HCT116 (cell line): ENCODE results near the gene FHOD3. TPM values are rescaled to one million over a fixed set of nuclear protein-coding genes. Genes with fewer than 3 reads are reported as not detected.

Source experiments
- ATAC-seq: fragments of 200-7000 bp; cut with Tn5 transposase; 2 replicates; pipeline ENCODE4 v1.9.1; 2020; ENCODE audit warnings: mild to moderate bottlenecking, moderate library complexity
- BruUV-seq: library from RNA; stranded (reverse); fragments of 400-500 nt; replicated peaks from 2 replicates; lab custom pipeline; 2021; lab: Mats Ljungman, UMichigan
- CTCF ChIA-PET: fragments of 300-600 bp; sonication (Branson Sonifier 250); formaldehyde crosslinking; loops from one replicate; lab custom pipeline; 2021; ENCODE audit warnings: antibody characterized with exemption; lab: Charles Lee
- POLR2A ChIA-PET: fragments of 300-600, 350-600 bp; sonication (Branson Sonifier 250); formaldehyde crosslinking; loops from one replicate; lab custom pipeline; 2021; ENCODE audit warnings: antibody characterized with exemption; lab: Charles Lee
- RAD21 ChIA-PET, 2 experiments: fragments of 300-600 bp; sonication (Branson Sonifier 250); formaldehyde crosslinking; loops; one replicate each; lab custom pipeline; 2023; ENCODE audit warnings: low total read pairs in 2 of 2; ENCODE audit not compliant: uncharacterized antibody in 2 of 2, unreplicated experiment in 2 of 2, low non-redundant PET in 1 of 2; lab: Charles Lee
- DNase-seq: peaks from one replicate; pipeline ENCODE4 v3.0.0-alpha.2; 2010; ENCODE audit warnings: low read depth, low spot score
- H2AFZ ChIP-seq: fragments of 200-600 bp; shearing (Covaris generic), sonication (generic); 2 replicates; pipeline ENCODE4 v1.6.1; 2017; ENCODE audit warnings: low read depth, mixed run types, mixed read lengths, antibody characterized with exemption, low read length; ENCODE audit not compliant: poor library complexity, severe bottlenecking
- H3K27ac ChIP-seq: 2 replicates; pipeline ENCODE4 v1.5.1; 2012; ENCODE audit warnings: low read depth, low read length
- H3K27me3 ChIP-seq: fragments of 200-600 bp; sonication (generic); 2 replicates; pipeline ENCODE4 v1.6.1; 2016; ENCODE audit warnings: mixed run types, low read length, mixed read lengths; ENCODE audit not compliant: insufficient read depth
- H3K36me3 ChIP-seq, 2 experiments: fragments of 200-500 bp in 1 of 2; fragments of 200-600 bp in 1 of 2; sonication (Bioruptor generic) in 1 of 2; sonication (generic) in 1 of 2; 2 replicates each; pipeline versions ENCODE4 v1.5.1 to v1.6.1; 2014 to 2016; ENCODE audit warnings: low read length in 2 of 2, inconsistent platforms in 1 of 2, mixed read lengths in 1 of 2, mixed run types in 1 of 2; ENCODE audit not compliant: insufficient read depth in 2 of 2, control insufficient read depth in 1 of 2
- H3K4me1 ChIP-seq, 2 experiments: fragments of 200-600 bp in 1 of 2; sonication (generic) in 1 of 2; 2 replicates each; pipeline versions ENCODE4 v1.5.1 to v1.6.1; 2012 to 2017; ENCODE audit warnings: low read length in 2 of 2, inconsistent platforms in 1 of 2, mild to moderate bottlenecking in 1 of 2, mixed read lengths in 1 of 2, mixed run types in 1 of 2, moderate library complexity in 1 of 2; ENCODE audit not compliant: insufficient read depth in 2 of 2, control insufficient read depth in 1 of 2
- H3K4me2 ChIP-seq: fragments of 200-600 bp; sonication (generic); 2 replicates; pipeline ENCODE4 v1.6.1; 2017; ENCODE audit warnings: mixed run types, low read length, mixed read lengths
- H3K4me3 ChIP-seq, 2 experiments: fragments of 200-600 bp in 1 of 2; sonication (generic) in 1 of 2; replicated peaks in 1 of 2; 2 replicates each; pipeline ENCODE4 v1.5.1; 2011 to 2016; ENCODE audit warnings: low read length in 2 of 2, control low read depth in 1 of 2, low read depth in 1 of 2, mild to moderate bottlenecking in 1 of 2, mixed read lengths in 1 of 2, mixed run types in 1 of 2
- H3K79me2 ChIP-seq: fragments of 200-600 bp; sonication (generic); 2 replicates; pipeline ENCODE4 v1.6.1; 2017; ENCODE audit warnings: mild to moderate bottlenecking, mixed run types, low read length, moderate library complexity, mixed read lengths; ENCODE audit not compliant: insufficient read depth
- H3K9ac ChIP-seq: fragments of 200-600 bp; sonication (generic); 2 replicates; pipeline ENCODE4 v1.6.1; 2016; ENCODE audit warnings: low read length, mixed read lengths
- H3K9me2 ChIP-seq: fragments of 200-600 bp; sonication (generic), shearing (Covaris generic); 2 replicates; pipeline ENCODE4 v1.6.1; 2017; ENCODE audit warnings: mixed run types, mild to moderate bottlenecking, moderate library complexity; ENCODE audit not compliant: insufficient read depth
- H3K9me3 ChIP-seq, 2 experiments: fragments of 200-500 bp in 1 of 2; fragments of 200-600 bp in 1 of 2; sonication (Bioruptor generic) in 1 of 2; sonication (generic) in 1 of 2; 2 replicates each; pipeline ENCODE4 v1.6.1; 2014 to 2017; ENCODE audit warnings: low read length in 2 of 2, mixed read lengths in 2 of 2, inconsistent platforms in 1 of 2, low read depth in 1 of 2, mild to moderate bottlenecking in 1 of 2, mixed run types in 1 of 2, moderate library complexity in 1 of 2; ENCODE audit not compliant: control insufficient read depth in 1 of 2, insufficient read depth in 1 of 2
- H4K20me1 ChIP-seq: fragments of 200-600 bp; sonication (generic), shearing (Covaris generic); 2 replicates; pipeline ENCODE4 v1.6.1; 2017; ENCODE audit warnings: mixed run types, mild to moderate bottlenecking, moderate library complexity; ENCODE audit not compliant: insufficient read depth
- CBX3 ChIP-seq: IDR thresholded peaks from 2 replicates; pipeline ENCODE4 v1.6.1; 2012; ENCODE audit warnings: low read depth
- EGR1 ChIP-seq: IDR thresholded peaks from 2 replicates; pipeline ENCODE4 v1.6.1; 2012; ENCODE audit warnings: low read depth
- ELF1 ChIP-seq: IDR thresholded peaks from 2 replicates; pipeline ENCODE4 v1.6.1; 2012; ENCODE audit warnings: low read depth, borderline replicate concordance
- EZH2 ChIP-seq: fragments of 200-600 bp; sonication (generic); IDR thresholded peaks from 2 replicates; pipeline ENCODE4 v1.6.1; 2017; ENCODE audit warnings: antibody characterized with exemption, mixed run types
- EZH2phosphoT487 ChIP-seq: fragments of 200-600 bp; IDR thresholded peaks from 2 replicates; pipeline ENCODE4 v1.6.1; 2018; ENCODE audit warnings: antibody characterized with exemption, borderline replicate concordance
- FOSL1 ChIP-seq: IDR thresholded peaks from 2 replicates; pipeline ENCODE4 v1.6.1; 2012; ENCODE audit warnings: low read depth
- JUND ChIP-seq: IDR thresholded peaks from 2 replicates; pipeline ENCODE4 v1.6.1; 2012
- POLR2A ChIP-seq: IDR thresholded peaks from 2 replicates; pipeline ENCODE4 v1.7.0; 2011; ENCODE audit warnings: borderline replicate concordance; ENCODE audit not compliant: insufficient read depth, insufficient read length; ENCODE audit errors: extremely low read depth
- POLR2AphosphoS5 ChIP-seq: IDR thresholded peaks from 2 replicates; pipeline ENCODE4 v1.6.1; 2011; ENCODE audit warnings: mild to moderate bottlenecking, low read depth, low read length, moderate library complexity
- RAD21 ChIP-seq: IDR thresholded peaks from 2 replicates; pipeline ENCODE4 v1.6.1; 2012; ENCODE audit warnings: low read depth, mild to moderate bottlenecking
- SIN3A ChIP-seq: IDR thresholded peaks from 2 replicates; pipeline ENCODE4 v1.6.1; 2012; ENCODE audit warnings: low read depth
- SP1 ChIP-seq: IDR thresholded peaks from 2 replicates; pipeline ENCODE4 v1.6.1; 2012; ENCODE audit warnings: low read depth
- SRF ChIP-seq: IDR thresholded peaks from 2 replicates; pipeline ENCODE4 v1.6.1; 2012; ENCODE audit warnings: low read depth
- TCF7L2 ChIP-seq: IDR thresholded peaks from 2 replicates; pipeline ENCODE4 v1.7.0; 2011; ENCODE audit warnings: borderline replicate concordance, inconsistent platforms; ENCODE audit not compliant: insufficient read depth, insufficient read length; ENCODE audit errors: extremely low read depth
- YY1 ChIP-seq: IDR thresholded peaks from 2 replicates; pipeline ENCODE4 v1.6.1; 2011; ENCODE audit warnings: low read length, low read depth, moderate library complexity, mild to moderate bottlenecking; ENCODE audit not compliant: insufficient replicate concordance; ENCODE audit errors: extremely low read depth
- ZFX ChIP-seq: fragments of 450-650 bp; IDR thresholded peaks from 2 replicates; pipeline ENCODE4 v1.6.1; 2017
- intact Hi-C: fragments of 100-400 bp; cut with micrococcal nuclease; formaldehyde crosslinking; loops from 2 replicates; pipeline ENCODE4 v1.10.0; 2022
- total RNA-seq: library from RNA; stranded (reverse); gene quantifications from one replicate; pipeline ENCODE4 v1.2.1, GENCODE V29; 2021; ENCODE audit not compliant: unreplicated experiment
- TF ChIP-seq, protein P1 (sequence below): IDR thresholded peaks from 2 replicates; pipeline ENCODE4 v1.6.1; 2012; ENCODE audit warnings: low read depth
- TF ChIP-seq, protein P2 (sequence below): IDR thresholded peaks from 2 replicates; pipeline ENCODE4 v1.6.1; 2012
- TF ChIP-seq, protein P3 (sequence below): IDR thresholded peaks from 2 replicates; pipeline ENCODE4 v1.6.1; 2012
- TF ChIP-seq, protein P4 (sequence below), 3 experiments: fragments of 200-600 bp in 1 of 3; sonication (generic) in 1 of 3; IDR thresholded peaks in 2 of 3; conservative IDR thresholded peaks in 1 of 3; 2 replicates each; pipeline ENCODE4 v1.5.1; 2012 to 2017; ENCODE audit warnings: low read depth in 2 of 3, low read length in 2 of 3, antibody characterized with exemption in 1 of 3, borderline replicate concordance in 1 of 3, control low read depth in 1 of 3, mild to moderate bottlenecking in 1 of 3, mixed read lengths in 1 of 3, mixed run types in 1 of 3, moderate library complexity in 1 of 3; ENCODE audit not compliant: insufficient read depth in 1 of 3

FHOD3 gene
- total RNA-seq, 1 experiment from 2014 or later, result 4.0 TPM

DNA sequence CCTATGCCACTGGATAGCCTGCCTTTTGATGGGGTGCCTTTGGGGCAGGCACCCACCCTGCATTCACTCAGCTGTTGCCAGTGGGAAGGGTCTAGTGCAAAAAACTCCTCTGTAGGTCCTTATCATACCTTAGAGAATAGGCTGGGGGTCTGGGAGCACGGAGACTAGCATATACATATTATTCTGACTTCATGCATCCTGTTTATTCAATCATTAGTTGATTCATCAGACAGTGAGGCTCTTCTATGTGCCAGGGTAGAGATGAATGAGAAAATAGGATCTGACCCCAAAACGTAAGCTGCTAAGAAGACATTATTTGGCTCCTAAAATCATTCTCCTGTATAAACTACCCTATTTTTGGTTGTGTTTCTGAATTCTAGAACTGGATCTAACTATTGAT lies 378.0 kb downstream of the FHOD3 start:
- no peaks in the 10 kb centered on the region for H4K20me1 ChIP-seq
- H2AFZ ChIP-seq, result no peak overlapping the region
- ChIA-PET CTCF (no interaction called here), RAD21 (no interaction called here), POLR2A (no interaction called here)
- no peak overlapping the region for H3K4me3 ChIP-seq
- no peak overlapping the region for H3K9ac ChIP-seq
- H3K9me2 ChIP-seq, result no peaks in the 10 kb centered on the region
- DNase-seq (no peak), ATAC-seq (no peak)
- no TSS peak for BruUV-seq
- intact Hi-C loops, result no loop called here
- no peaks in the 10 kb centered on the region for H3K36me3 ChIP-seq
- H3K27ac ChIP-seq, result no peak overlapping the region
- peaks cover 3% of the 10 kb centered on the region; the same call in 1 of the 2 replicates for H3K27me3 ChIP-seq
- no peaks in the 10 kb centered on the region for H3K4me1 ChIP-seq
- H3K9me3 ChIP-seq, result no peaks in the 10 kb centered on the region
- H3K4me2 ChIP-seq, result no peak overlapping the region
- no peak for TF ChIP-seq SIN3A
- no peak for TF ChIP-seq SRF
- TF ChIP-seq YY1, result no peak
- no peak for TF ChIP-seq POLR2A
- no peak for TF ChIP-seq CBX3
- no peak for TF ChIP-seq ZFX
- TF ChIP-seq EGR1, result no peak
- TF ChIP-seq EZH2phosphoT487, result no peak
- TF ChIP-seq JUND, result no peak
- no peak for TF ChIP-seq SP1
- no peak for TF ChIP-seq RAD21
- no peak for TF ChIP-seq ELF1
- TF ChIP-seq, protein P1, sequence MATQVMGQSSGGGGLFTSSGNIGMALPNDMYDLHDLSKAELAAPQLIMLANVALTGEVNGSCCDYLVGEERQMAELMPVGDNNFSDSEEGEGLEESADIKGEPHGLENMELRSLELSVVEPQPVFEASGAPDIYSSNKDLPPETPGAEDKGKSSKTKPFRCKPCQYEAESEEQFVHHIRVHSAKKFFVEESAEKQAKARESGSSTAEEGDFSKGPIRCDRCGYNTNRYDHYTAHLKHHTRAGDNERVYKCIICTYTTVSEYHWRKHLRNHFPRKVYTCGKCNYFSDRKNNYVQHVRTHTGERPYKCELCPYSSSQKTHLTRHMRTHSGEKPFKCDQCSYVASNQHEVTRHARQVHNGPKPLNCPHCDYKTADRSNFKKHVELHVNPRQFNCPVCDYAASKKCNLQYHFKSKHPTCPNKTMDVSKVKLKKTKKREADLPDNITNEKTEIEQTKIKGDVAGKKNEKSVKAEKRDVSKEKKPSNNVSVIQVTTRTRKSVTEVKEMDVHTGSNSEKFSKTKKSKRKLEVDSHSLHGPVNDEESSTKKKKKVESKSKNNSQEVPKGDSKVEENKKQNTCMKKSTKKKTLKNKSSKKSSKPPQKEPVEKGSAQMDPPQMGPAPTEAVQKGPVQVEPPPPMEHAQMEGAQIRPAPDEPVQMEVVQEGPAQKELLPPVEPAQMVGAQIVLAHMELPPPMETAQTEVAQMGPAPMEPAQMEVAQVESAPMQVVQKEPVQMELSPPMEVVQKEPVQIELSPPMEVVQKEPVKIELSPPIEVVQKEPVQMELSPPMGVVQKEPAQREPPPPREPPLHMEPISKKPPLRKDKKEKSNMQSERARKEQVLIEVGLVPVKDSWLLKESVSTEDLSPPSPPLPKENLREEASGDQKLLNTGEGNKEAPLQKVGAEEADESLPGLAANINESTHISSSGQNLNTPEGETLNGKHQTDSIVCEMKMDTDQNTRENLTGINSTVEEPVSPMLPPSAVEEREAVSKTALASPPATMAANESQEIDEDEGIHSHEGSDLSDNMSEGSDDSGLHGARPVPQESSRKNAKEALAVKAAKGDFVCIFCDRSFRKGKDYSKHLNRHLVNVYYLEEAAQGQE, result no peak
- TF ChIP-seq, protein P2, sequence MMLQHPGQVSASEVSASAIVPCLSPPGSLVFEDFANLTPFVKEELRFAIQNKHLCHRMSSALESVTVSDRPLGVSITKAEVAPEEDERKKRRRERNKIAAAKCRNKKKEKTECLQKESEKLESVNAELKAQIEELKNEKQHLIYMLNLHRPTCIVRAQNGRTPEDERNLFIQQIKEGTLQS, result no peak
- TF ChIP-seq, protein P3, sequence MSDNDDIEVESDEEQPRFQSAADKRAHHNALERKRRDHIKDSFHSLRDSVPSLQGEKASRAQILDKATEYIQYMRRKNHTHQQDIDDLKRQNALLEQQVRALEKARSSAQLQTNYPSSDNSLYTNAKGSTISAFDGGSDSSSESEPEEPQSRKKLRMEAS, result no peak
- TF ChIP-seq EZH2, result no peak
- TF ChIP-seq FOSL1, result no peak
- TF ChIP-seq POLR2AphosphoS5, result no peak
- TF ChIP-seq TCF7L2, result no peak
- TF ChIP-seq, protein P4, sequence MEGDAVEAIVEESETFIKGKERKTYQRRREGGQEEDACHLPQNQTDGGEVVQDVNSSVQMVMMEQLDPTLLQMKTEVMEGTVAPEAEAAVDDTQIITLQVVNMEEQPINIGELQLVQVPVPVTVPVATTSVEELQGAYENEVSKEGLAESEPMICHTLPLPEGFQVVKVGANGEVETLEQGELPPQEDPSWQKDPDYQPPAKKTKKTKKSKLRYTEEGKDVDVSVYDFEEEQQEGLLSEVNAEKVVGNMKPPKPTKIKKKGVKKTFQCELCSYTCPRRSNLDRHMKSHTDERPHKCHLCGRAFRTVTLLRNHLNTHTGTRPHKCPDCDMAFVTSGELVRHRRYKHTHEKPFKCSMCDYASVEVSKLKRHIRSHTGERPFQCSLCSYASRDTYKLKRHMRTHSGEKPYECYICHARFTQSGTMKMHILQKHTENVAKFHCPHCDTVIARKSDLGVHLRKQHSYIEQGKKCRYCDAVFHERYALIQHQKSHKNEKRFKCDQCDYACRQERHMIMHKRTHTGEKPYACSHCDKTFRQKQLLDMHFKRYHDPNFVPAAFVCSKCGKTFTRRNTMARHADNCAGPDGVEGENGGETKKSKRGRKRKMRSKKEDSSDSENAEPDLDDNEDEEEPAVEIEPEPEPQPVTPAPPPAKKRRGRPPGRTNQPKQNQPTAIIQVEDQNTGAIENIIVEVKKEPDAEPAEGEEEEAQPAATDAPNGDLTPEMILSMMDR (IDR thresholded peaks at IDR 0.05 in 2 of 3, conservative IDR thresholded peaks at IDR 0.05 in 1 of 3; ENCODE audit: borderline replicate concordance in 1 of 3, insufficient read depth in 1 of 3, low read depth in 2 of 3, low read length in 2 of 3), result no peak
- H3K79me2 ChIP-seq, result no peaks in the 10 kb centered on the region
